Psoas muscle (tissue), 8 donors: ENCODE results near the gene NET1. TPM values are rescaled to one million over a fixed set of nuclear protein-coding genes. Genes with fewer than 3 reads are reported as not detected.
A peak's percentile ranks its signal among the peaks of the same experiment; 100 is the strongest.

Source experiments
- ATAC-seq, 4 donors: fragments of 200-7000 bp; cut with Tn5 transposase; one replicate each; pipeline ENCODE4 v1.9.1; 2020; ENCODE audit warnings: moderate library complexity in 3 of 4, mild to moderate bottlenecking in 2 of 4
- DNase-seq, 2 donors: peaks; one replicate each; pipeline ENCODE4 v3.0.0-alpha.2; 2020
- H3K27ac ChIP-seq: fragments of 200-600 bp; one replicate; pipeline ENCODE4 v1.8.0; 2022
- H3K27me3 ChIP-seq, 3 donors: fragments of 200-600 bp in 1 of 3; one replicate each; pipeline versions ENCODE4 v1.6.1 to v1.8.0; 2013 to 2022; ENCODE audit warnings: low read length in 2 of 3, mild to moderate bottlenecking in 2 of 3, moderate library complexity in 1 of 3; ENCODE audit not compliant: insufficient read depth in 3 of 3
- H3K36me3 ChIP-seq, 2 donors: fragments of 200-600 bp in 1 of 2; one replicate each; pipeline versions ENCODE4 v1.6.1 to v1.8.0; 2013 to 2022; ENCODE audit warnings: low read depth in 1 of 2, mild to moderate bottlenecking in 1 of 2, moderate library complexity in 1 of 2; ENCODE audit not compliant: insufficient read depth in 1 of 2
- H3K4me1 ChIP-seq: fragments of 200-600 bp; one replicate; pipeline ENCODE4 v1.8.0; 2022
- H3K4me3 ChIP-seq: fragments of 200-600 bp; one replicate; pipeline ENCODE4 v1.8.0; 2022; ENCODE audit warnings: mild to moderate bottlenecking
- H3K9me3 ChIP-seq: fragments of 200-600 bp; one replicate; pipeline ENCODE4 v1.8.0; 2022
- WGBS, 3 donors: extraction: QIAGEN DNeasy Blood & Tissue Kit; methylation state at CpG; one replicate each; pipeline versions ENCODE4 v1.1.6 to v1.1.7; 2013; 5-methylcytosine and 5-hydroxymethylcytosine counted together
- intact Hi-C, 2 donors: fragments of 100-400 bp; cut with DNase I; formaldehyde crosslinking; loops; one replicate each; pipeline versions ENCODE4 v1.11.0 to v1.14.2; 2022
- polyA plus RNA-seq, 3 donors: library from polyadenylated mRNA; stranded (reverse); fragments of 200-250 nt; gene quantifications; one replicate each; pipeline ENCODE4 v1.2.3, GENCODE V29; 2013
- total RNA-seq, 4 donors: library from RNA; stranded (reverse); fragmentation: NEBNext Ultra II Directional in 2 of 4; extraction: Animal tissue kit (Norgen Biotek cat#: 25700) in 2 of 4; gene quantifications; one replicate each; pipeline versions ENCODE4 v1.2.1 to v1.2.4, GENCODE V29; 2021 to 2023
- TF ChIP-seq, protein P1 (sequence below): fragments of 200-600 bp; IDR thresholded peaks from one replicate; pipeline ENCODE4 v1.8.0; 2022; ENCODE audit warnings: antibody characterized with exemption
- donor health status: healthy with polysubstance abuse.
- donor health status: DM: no; HTN: no; CAD: no; lungs with moderate emphysema.
- donor health status: Bipolar disorder and iron deficiency.
- donor health status: healthy.
- donor health status: DM: yes; HTN: yes; CAD: no.
- donor health status: DM: no; HTN: no; CAD: no.
- donor health status: DM: no; HTN: no; CAD: no.
- donor health status: DM: yes; HTN: yes; CAD: no.

The NET1 gene
- total and polyA plus RNA-seq, 7 donors, result 14.3 to 44.0 (median 35.6) TPM

GRCh38 chr10:5488272-5489161 lies 76.2 kb downstream of the NET1 start:
- peaks cover 4% of the 10 kb centered on the region for H3K9me3 ChIP-seq
- ATAC-seq, result peak in 2 of 4 donors; percentile 43 to 78
- TF ChIP-seq, protein P1, sequence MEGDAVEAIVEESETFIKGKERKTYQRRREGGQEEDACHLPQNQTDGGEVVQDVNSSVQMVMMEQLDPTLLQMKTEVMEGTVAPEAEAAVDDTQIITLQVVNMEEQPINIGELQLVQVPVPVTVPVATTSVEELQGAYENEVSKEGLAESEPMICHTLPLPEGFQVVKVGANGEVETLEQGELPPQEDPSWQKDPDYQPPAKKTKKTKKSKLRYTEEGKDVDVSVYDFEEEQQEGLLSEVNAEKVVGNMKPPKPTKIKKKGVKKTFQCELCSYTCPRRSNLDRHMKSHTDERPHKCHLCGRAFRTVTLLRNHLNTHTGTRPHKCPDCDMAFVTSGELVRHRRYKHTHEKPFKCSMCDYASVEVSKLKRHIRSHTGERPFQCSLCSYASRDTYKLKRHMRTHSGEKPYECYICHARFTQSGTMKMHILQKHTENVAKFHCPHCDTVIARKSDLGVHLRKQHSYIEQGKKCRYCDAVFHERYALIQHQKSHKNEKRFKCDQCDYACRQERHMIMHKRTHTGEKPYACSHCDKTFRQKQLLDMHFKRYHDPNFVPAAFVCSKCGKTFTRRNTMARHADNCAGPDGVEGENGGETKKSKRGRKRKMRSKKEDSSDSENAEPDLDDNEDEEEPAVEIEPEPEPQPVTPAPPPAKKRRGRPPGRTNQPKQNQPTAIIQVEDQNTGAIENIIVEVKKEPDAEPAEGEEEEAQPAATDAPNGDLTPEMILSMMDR, result no peak

DNA sequence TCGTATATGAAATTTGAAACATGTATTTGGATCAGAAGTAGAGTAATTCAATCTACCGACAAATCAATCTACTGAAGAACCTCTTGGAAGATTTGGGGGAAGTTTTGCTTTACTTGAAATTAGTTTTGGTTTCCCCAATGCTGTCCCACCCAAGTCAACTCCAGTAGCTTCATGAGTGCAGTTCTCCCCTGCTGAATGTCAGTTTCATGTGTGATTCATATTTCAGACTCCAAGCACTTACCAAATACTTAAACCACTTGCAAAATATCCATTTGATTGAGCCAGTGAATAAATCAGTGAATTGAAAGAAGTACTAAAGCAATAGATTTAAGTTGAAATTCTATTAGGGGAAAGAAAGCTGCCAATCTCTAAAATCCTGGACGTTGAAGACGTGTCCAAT lies 77.7 kb downstream of the NET1 start:
- intact Hi-C loops, result no loop called here
- DNase-seq, result no peak
- no peaks in the 10 kb centered on the region for H3K36me3 ChIP-seq
- no peak overlapping the region for H3K27ac ChIP-seq
- no peaks in the 10 kb centered on the region for H3K4me1 ChIP-seq
- H3K4me3 ChIP-seq, result no peak overlapping the region
- H3K9me3 ChIP-seq, result peaks cover 4% of the 10 kb centered on the region
- WGBS, 3 donors, result 85 to 89% (median 89%) methylated on average over 4 of the region's 4 CpGs
- H3K27me3 ChIP-seq, result no peaks in the 10 kb centered on the region
- TF ChIP-seq, protein P1, result no peak
- no peak for ATAC-seq

More at GRCh38 chr10:5488272-5489161, 76.2 kb downstream of the NET1 start:
- Histone ChIP-seq H3K27me3 (no peaks in the 10 kb centered on the region), H3K4me1 (no peaks in the 10 kb centered on the region), H3K4me3 (no peak overlapping the region), H3K27ac (no peak overlapping the region), H3K36me3 (no peaks in the 10 kb centered on the region)
- peak in 1 of 2 donors; percentile 49 for DNase-seq
- 79 to 81% (median 81%) methylated on average over 27 of the region's 27 CpGs for WGBS, 3 donors
- intact Hi-C loops, result no loop called here

DNA sequence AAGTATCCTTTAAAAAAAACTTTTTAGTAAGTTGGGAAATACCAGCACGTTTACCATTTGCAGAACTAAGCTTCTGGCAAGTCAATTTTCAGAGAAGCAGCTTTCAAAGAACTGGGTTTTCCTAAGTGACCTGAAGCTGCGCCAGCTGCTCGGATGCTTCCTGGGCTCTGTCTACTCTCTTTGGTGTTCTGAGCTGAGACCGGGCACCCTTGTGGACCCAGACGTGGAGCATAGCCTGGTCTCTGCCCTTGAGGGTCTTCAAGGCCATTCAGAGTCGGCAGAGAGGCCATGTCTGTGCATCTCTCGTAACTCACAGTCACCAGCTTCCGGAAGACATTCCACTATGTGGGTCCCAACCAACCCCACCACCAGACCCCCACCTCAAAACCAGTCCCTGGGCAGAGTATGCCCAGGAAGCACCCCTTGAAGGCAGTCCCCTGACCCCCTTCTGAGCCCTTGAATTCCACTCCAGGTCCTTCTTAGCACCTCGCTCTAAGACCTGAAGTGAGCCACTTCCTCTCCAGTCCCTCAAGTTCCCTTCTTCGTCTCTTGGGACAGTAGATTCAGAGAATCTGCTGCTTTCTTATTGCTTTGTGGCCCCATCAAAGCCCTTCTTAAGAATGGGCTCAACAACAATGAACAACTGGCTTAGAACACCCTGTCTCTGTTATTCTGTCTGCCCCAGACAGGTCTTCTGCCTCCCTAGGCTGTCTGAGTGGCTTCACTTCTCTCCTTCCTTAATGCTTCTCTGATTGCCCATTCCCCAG lies 78.5 kb downstream of the NET1 start:
- ATAC-seq (no peak), DNase-seq (peak in 1 of 2 donors; percentile 3)
- H3K27me3 ChIP-seq, result no peaks in the 10 kb centered on the region
- TF ChIP-seq, protein P1, result no peak
- peaks cover 4% of the 10 kb centered on the region for H3K9me3 ChIP-seq
- no peaks in the 10 kb centered on the region for H3K4me1 ChIP-seq
- no peak overlapping the region for H3K27ac ChIP-seq
- no peak overlapping the region for H3K4me3 ChIP-seq
- intact Hi-C loops, result no loop called here
- 79 to 82% (median 80%) methylated on average over 10 of the region's 10 CpGs for WGBS, 3 donors
- no peaks in the 10 kb centered on the region for H3K36me3 ChIP-seq

- 47 to 71% (median 54%) methylated on average over 7 of the region's 7 CpGs for WGBS, 3 donors
- DNase-seq (peak in 1 of 2 donors; percentile 30), ATAC-seq (no peak)
- TF ChIP-seq, protein P1, result no peak
- no peaks in the 10 kb centered on the region for H3K4me1 ChIP-seq
- intact Hi-C loops, result no loop called here
- H3K4me3 ChIP-seq, result no peak overlapping the region
- peaks cover 4% of the 10 kb centered on the region for H3K9me3 ChIP-seq
- no peaks in the 10 kb centered on the region for H3K27me3 ChIP-seq
- no peak overlapping the region for H3K27ac ChIP-seq
- no peaks in the 10 kb centered on the region for H3K36me3 ChIP-seq
Measured at GRCh38 chr10:5491477-5491876, 79.1 kb downstream of the NET1 start.
